ENCODE data around the gene TSSK2.

TSSK2 gene

GRCh38 chr22:19128009-19128401 is 3.1 kb upstream of the TSSK2 start:
- peaks cover 1% of the 10 kb centered on the region for H3K36me3 ChIP-seq (replicated peaks; ENCODE audit: low read depth, low read length)
- no peaks in the 10 kb centered on the region for H3K9me3 ChIP-seq (ENCODE audit: insufficient read depth, low read length)
- H3K4me1 ChIP-seq (ENCODE audit: low read length), result peaks cover 1% of the 10 kb centered on the region
- H3K27ac ChIP-seq (ENCODE audit: low read length), result no peak overlapping the region
- no peak overlapping the region for H3K9ac ChIP-seq (ENCODE audit: low read length)
- H3K79me2 ChIP-seq (ENCODE audit: low read length), result no peaks in the 10 kb centered on the region
- no peak for TF ChIP-seq CTCF (IDR thresholded peaks at IDR 0.05; ENCODE audit: low read depth, low read length)
- TF ChIP-seq EZH2phosphoT487 (IDR thresholded peaks at IDR 0.05; ENCODE audit: low read depth), result no peak
- no peak overlapping the region for H2AFZ ChIP-seq (ENCODE audit: low read depth, low read length)
- no peaks in the 10 kb centered on the region for H4K20me1 ChIP-seq (ENCODE audit: insufficient read depth, low read length)
- no peaks in the 10 kb centered on the region for H3K27me3 ChIP-seq (ENCODE audit: low read depth, low read length)
- no peak overlapping the region for H3K4me3 ChIP-seq (ENCODE audit: low read length)
- H3K4me2 ChIP-seq (ENCODE audit: low read length), result no peak overlapping the region

GRCh38 chr22:19128946-19129727 is 2.0 kb upstream of the TSSK2 start:
- Histone ChIP-seq H4K20me1 (ENCODE audit: insufficient read depth, low read length) (no peaks in the 10 kb centered on the region), H3K4me2 (ENCODE audit: low read length) (no peak overlapping the region), H3K4me1 (ENCODE audit: low read length) (no peaks in the 10 kb centered on the region), H3K36me3 (replicated peaks; ENCODE audit: low read depth, low read length) (peaks cover 10% of the 10 kb centered on the region), H3K9me3 (ENCODE audit: insufficient read depth, low read length) (no peaks in the 10 kb centered on the region), H3K27ac (ENCODE audit: low read length) (no peak overlapping the region), H3K4me3 (ENCODE audit: low read length) (no peak overlapping the region), H3K27me3 (ENCODE audit: low read depth, low read length) (no peaks in the 10 kb centered on the region), H3K79me2 (ENCODE audit: low read length) (no peaks in the 10 kb centered on the region), H3K9ac (ENCODE audit: low read length) (no peak overlapping the region), H2AFZ (ENCODE audit: low read depth, low read length) (no peak overlapping the region)
- no peak for TF ChIP-seq EZH2phosphoT487 (IDR thresholded peaks at IDR 0.05; ENCODE audit: low read depth)
- TF ChIP-seq CTCF (IDR thresholded peaks at IDR 0.05; ENCODE audit: low read depth, low read length), result no peak

- Histone ChIP-seq H4K20me1 (ENCODE audit: insufficient read depth, low read length) (no peaks in the 10 kb centered on the region), H3K4me2 (ENCODE audit: low read length) (no peak overlapping the region), H3K4me3 (ENCODE audit: low read length) (no peak overlapping the region), H3K9me3 (ENCODE audit: insufficient read depth, low read length) (no peaks in the 10 kb centered on the region), H3K4me1 (ENCODE audit: low read length) (no peaks in the 10 kb centered on the region), H2AFZ (ENCODE audit: low read depth, low read length) (no peak overlapping the region), H3K27me3 (ENCODE audit: low read depth, low read length) (no peaks in the 10 kb centered on the region), H3K79me2 (ENCODE audit: low read length) (no peaks in the 10 kb centered on the region), H3K36me3 (replicated peaks; ENCODE audit: low read depth, low read length) (peaks cover 13% of the 10 kb centered on the region), H3K27ac (ENCODE audit: low read length) (no peak overlapping the region), H3K9ac (ENCODE audit: low read length) (no peak overlapping the region)
- TF ChIP-seq CTCF (IDR thresholded peaks at IDR 0.05; ENCODE audit: low read depth, low read length) (no peak), EZH2phosphoT487 (IDR thresholded peaks at IDR 0.05; ENCODE audit: low read depth) (no peak)
Measured at GRCh38 chr22:19129871-19130270, 1.2 kb upstream of the TSSK2 start.

GRCh38 chr22:19131685-19132015 is 542 bp downstream of the TSSK2 start:
- Histone ChIP-seq H3K36me3 (replicated peaks; ENCODE audit: low read depth, low read length) (peaks cover 21% of the 10 kb centered on the region), H2AFZ (ENCODE audit: low read depth, low read length) (no peak overlapping the region), H4K20me1 (ENCODE audit: insufficient read depth, low read length) (no peaks in the 10 kb centered on the region), H3K79me2 (ENCODE audit: low read length) (no peaks in the 10 kb centered on the region), H3K27ac (ENCODE audit: low read length) (no peak overlapping the region), H3K27me3 (ENCODE audit: low read depth, low read length) (no peaks in the 10 kb centered on the region), H3K9ac (ENCODE audit: low read length) (no peak overlapping the region), H3K9me3 (ENCODE audit: insufficient read depth, low read length) (no peaks in the 10 kb centered on the region), H3K4me2 (ENCODE audit: low read length) (no peak overlapping the region), H3K4me1 (ENCODE audit: low read length) (no peaks in the 10 kb centered on the region), H3K4me3 (ENCODE audit: low read length) (no peak overlapping the region)
- TF ChIP-seq CTCF (IDR thresholded peaks at IDR 0.05; ENCODE audit: low read depth, low read length), result no peak
- no peak for TF ChIP-seq EZH2phosphoT487 (IDR thresholded peaks at IDR 0.05; ENCODE audit: low read depth)
